ENCODE measurements around the gene ABHD17A. TPM values are rescaled to one million over a fixed set of nuclear protein-coding genes. Genes with fewer than 3 reads are reported as not detected.

The ABHD17A gene
- total and polyA plus RNA-seq, 7 donors = 60.7 to 97.1 (median 86.6) TPM

DNA sequence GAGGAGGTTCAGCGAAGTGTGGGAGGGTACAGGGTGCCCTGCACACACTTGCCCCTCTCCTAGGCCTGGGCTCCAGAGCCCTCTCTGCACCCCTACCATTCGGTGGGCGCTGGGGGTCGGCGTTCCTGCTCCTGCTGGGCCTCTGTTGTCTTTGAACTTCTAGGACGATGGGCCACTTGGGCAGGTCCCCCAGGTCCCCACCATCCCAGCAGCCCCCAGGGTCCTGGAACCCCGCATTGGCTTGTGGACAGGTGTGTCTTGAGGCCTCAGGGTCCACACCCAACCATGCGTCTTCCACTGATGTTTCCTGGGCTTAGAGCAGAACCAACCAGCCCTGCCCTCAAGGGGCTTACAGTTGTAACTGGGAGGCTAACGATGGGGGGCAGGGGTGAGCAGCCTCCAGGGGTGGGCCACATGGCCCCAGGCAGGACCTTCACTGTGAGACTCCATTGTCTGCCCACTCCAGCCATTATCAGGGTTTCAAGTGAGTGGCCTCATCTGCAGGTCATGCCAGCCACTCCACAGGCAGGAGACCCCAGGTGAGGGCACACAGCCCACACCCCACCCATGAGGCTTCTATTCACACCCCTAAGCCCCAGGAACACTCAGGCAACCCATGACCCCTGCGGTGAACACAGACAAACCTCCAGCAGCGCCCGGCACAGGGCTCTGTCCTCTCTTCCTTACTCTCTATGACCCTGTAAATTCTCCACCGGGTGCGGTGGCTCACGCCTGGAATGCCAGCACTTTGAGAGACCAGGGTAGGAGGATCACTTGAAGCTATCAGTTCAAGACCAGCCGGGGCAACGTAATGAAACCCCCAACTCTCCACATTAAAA is 19.9 kb downstream of the ABHD17A start:
- Histone ChIP-seq H3K27ac (peak overlapping the region; percentile 84 to 91 (median 86)), H3K4me3 (peak overlapping the region in 2 of 4 donors; percentile 80), H3K27me3 (peaks cover 0 to 19% (median 0%) of the 10 kb centered on the region in 3 donors), H3K36me3 (no peaks in the 10 kb centered on the region), H3K9me3 (no peaks in the 10 kb centered on the region), H3K4me1 (peaks cover 0 to 32% (median 24%) of the 10 kb centered on the region in 4 donors)
- intact Hi-C loops (cut with DNase I) = no loop called here
- peak; percentile 68 for DNase-seq
- WGBS, 2 donors = 82 to 89% methylated on average over 17 of the region's 17 CpGs
- no peak for TF ChIP-seq EP300 (IDR thresholded peaks at IDR 0.05)
- TF ChIP-seq POLR2AphosphoS5 (IDR thresholded peaks at IDR 0.05) = no peak
- TF ChIP-seq, protein P1, sequence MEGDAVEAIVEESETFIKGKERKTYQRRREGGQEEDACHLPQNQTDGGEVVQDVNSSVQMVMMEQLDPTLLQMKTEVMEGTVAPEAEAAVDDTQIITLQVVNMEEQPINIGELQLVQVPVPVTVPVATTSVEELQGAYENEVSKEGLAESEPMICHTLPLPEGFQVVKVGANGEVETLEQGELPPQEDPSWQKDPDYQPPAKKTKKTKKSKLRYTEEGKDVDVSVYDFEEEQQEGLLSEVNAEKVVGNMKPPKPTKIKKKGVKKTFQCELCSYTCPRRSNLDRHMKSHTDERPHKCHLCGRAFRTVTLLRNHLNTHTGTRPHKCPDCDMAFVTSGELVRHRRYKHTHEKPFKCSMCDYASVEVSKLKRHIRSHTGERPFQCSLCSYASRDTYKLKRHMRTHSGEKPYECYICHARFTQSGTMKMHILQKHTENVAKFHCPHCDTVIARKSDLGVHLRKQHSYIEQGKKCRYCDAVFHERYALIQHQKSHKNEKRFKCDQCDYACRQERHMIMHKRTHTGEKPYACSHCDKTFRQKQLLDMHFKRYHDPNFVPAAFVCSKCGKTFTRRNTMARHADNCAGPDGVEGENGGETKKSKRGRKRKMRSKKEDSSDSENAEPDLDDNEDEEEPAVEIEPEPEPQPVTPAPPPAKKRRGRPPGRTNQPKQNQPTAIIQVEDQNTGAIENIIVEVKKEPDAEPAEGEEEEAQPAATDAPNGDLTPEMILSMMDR (IDR thresholded peaks at IDR 0.05) = no peak

DNA sequence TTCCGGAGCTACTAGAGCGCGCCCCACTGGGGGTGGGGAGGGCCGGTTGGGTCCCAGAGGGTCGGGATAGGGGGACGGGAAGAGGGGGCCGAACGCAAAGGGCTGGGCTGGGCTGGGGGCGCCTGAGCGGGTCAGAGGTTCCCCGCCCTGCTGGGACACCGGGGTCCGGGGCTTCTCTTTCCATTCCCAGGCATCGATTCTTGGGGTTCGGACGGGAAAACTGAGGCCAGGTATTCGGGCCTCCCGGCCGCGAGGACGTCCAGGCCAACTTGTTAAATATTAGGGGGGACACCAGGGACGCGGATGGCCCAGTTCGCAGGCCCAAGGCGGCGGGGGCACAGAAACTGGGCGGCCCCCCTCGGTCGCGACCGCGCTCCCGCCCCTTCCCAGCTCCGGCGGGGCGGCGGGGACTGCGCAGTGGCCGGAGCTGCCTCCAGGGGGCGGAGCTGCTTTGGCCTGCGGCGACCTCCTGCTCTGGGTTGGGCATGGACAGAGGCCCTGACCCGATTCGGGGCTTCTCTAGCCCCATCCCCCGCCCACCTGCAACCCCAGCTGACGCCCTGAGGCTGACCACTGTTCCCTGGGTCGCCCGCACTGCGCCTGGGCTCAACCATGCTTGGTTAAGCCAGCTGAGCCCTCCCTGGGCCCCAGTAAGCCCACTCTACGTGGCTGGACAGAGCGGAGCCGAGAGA is 20.7 kb downstream of the ABHD17A start:
- TF ChIP-seq, protein P1 (IDR thresholded peaks at IDR 0.05) = peak; percentile 26 to 79 (median 50)
- no peak for TF ChIP-seq POLR2A (IDR thresholded peaks at IDR 0.05)
- no peak for TF ChIP-seq POLR2AphosphoS5 (IDR thresholded peaks at IDR 0.05)
- TF ChIP-seq EP300 (IDR thresholded peaks at IDR 0.05) = no peak

DNA sequence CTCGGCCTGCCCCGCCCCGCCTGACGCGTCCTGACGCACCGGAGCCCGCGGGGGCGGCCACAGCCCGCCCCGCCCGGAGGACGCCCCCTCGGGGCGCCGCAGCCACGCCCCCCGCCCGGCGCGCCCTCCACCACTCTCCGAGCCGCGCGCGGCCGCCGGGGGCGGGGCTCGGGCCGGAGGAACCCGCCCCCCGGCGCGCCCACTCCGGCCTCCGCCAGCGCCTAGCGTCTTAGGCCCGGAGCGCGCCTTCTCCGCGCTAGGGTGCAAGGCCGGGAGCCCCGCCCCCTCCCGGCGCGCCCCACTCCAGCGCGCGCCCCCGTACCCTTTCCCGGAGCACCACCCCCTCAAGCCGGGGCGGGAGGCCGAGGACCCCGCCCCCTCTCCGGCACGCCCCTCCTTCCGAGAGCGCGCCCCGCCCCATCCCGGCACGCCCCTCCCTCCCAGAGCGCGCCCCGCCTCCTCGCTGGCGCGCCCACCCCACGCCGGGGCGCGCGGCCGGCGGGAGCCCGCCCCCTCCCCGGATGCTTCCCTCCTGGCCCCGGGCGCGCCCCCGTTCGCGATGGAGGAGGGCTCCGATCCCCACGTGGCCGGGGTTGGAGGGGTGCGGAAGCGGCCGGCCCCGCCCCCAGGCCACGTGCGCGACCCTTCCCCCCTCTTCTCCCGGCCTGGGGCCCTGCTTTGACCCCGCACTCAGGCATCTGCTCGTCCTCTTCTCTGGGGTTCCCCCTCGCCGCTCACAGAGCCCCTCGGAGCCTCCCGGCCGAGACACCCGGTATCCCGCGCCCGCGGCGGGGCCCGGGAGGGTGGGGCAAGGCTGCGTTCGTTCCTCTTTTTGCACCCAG is 21.4 kb downstream of the ABHD17A start:
- Histone ChIP-seq H3K4me3 (peak overlapping the region; percentile 63 to 80 (median 78)), H3K27ac (peak overlapping the region; percentile 84 to 91 (median 86)), H3K9me3 (no peaks in the 10 kb centered on the region), H3K36me3 (no peaks in the 10 kb centered on the region), H3K4me1 (peaks cover 0 to 47% (median 38%) of the 10 kb centered on the region in 4 donors), H3K27me3 (peaks cover 0 to 30% (median 3%) of the 10 kb centered on the region in 3 donors)
- DNase-seq = peak; percentile 94
- intact Hi-C loops (cut with DNase I) = loop anchor here (5.0 kb wide), 1 partner anchor 233 kb away; the partner anchor contains the start of genes IZUMO4 and MOB3A
- TF ChIP-seq POLR2A (IDR thresholded peaks at IDR 0.05) = no peak
- peak in 1 of 4 donors; percentile 44 for TF ChIP-seq POLR2AphosphoS5 (IDR thresholded peaks at IDR 0.05)
- 1% methylated on average over 115 of the region's 115 CpGs for WGBS, 2 donors

More for the DNA sequence above, 20.7 kb downstream of the ABHD17A start:
- intact Hi-C loops (cut with DNase I) = loop anchor here (5.0 kb wide), 1 partner anchor 233 kb away; the partner anchor contains the start of genes IZUMO4 and MOB3A
- Histone ChIP-seq H3K4me3 (peak overlapping the region; percentile 63 to 80 (median 78)), H3K4me1 (peaks cover 0 to 39% (median 31%) of the 10 kb centered on the region in 4 donors), H3K27ac (peak overlapping the region; percentile 84 to 91 (median 86)), H3K36me3 (no peaks in the 10 kb centered on the region), H3K27me3 (peaks cover 0 to 27% (median 0%) of the 10 kb centered on the region in 3 donors), H3K9me3 (no peaks in the 10 kb centered on the region)
- WGBS, 2 donors = 5% methylated on average over 52 of the region's 52 CpGs
- DNase-seq = peak; percentile 84

DNA sequence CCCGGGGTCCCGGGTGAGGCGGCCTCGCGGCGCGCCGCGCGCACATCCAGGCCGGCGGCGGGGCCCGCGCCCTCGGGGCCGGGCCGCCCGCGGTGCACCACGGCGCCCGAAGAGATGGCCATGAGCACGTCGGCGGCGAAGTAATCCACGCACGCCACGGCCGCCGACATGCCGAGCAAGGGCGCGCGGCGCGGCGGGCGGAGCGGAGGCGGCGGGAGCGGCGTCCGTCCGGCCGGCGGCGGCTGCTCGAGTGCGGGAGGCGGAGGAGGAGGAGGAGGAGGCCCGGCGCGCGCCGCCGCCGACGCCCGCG is 22.0 kb downstream of the ABHD17A start, which contains the start of gene KLF16:
Gene KLF16, minus strand, starts transcription at position 252 of the 310 bp plus-strand sequence. Its CDS starts 82 bp downstream, at position 170.
- WGBS, 2 donors = 0% methylated on average over 63 of the region's 63 CpGs
- Histone ChIP-seq H3K9me3 (no peaks in the 10 kb centered on the region), H3K27me3 (peaks cover 0 to 30% (median 5%) of the 10 kb centered on the region in 3 donors), H3K36me3 (no peaks in the 10 kb centered on the region), H3K4me3 (peak within 1 kb of the TSS; percentile 63 to 80 (median 78)), H3K27ac (peak within 1 kb of the TSS; percentile 84 to 91 (median 86)), H3K4me1 (peaks cover 0 to 53% (median 43%) of the 10 kb centered on the region in 4 donors)
- DNase-seq = no peak
- TF ChIP-seq EP300 (IDR thresholded peaks at IDR 0.05) (no peak), POLR2AphosphoS5 (IDR thresholded peaks at IDR 0.05) (peak in 2 of 4 donors; percentile 31 to 47)
- intact Hi-C loops (cut with DNase I) = loop anchor here (5.0 kb wide), 1 partner anchor 234 kb away; the partner anchor contains the start of genes IZUMO4 and MOB3A
